HG03135 (cell line): ENCODE results near the gene SUGCT.
"Not testable (repeated sequence)": the region's sequence is repeated elsewhere in the genome, so short reads cannot be mapped to it uniquely, and the experiment has no call there.

Source experiments
- ATAC-seq: cut with Tn5 transposase; IDR thresholded peaks from one replicate; pipeline ENCODE4 v1.9.1; 2021; ENCODE audit warnings: mild to moderate bottlenecking, moderate library complexity; ENCODE audit not compliant: unreplicated experiment

The SUGCT gene

DNA sequence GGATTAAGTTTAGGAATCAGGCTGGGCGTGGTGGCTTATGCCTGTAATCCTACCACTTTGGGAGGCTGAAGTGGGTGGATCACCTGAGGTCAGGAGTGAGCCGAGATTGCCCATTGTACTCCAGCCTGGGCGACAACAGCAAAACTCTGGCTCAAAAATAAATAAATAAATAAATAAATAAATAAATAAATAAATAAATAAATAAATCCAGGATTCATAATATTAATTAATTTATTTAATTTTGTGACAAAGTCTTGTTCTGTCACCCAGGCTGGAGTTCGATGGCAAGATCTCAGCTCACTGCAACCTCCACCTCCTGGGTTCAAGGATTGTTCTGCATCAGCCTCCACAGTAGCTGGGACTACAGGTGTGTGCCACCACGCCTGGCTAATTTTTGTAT, 4.2 kb downstream of the SUGCT start:
- no peak for ATAC-seq

DNA sequence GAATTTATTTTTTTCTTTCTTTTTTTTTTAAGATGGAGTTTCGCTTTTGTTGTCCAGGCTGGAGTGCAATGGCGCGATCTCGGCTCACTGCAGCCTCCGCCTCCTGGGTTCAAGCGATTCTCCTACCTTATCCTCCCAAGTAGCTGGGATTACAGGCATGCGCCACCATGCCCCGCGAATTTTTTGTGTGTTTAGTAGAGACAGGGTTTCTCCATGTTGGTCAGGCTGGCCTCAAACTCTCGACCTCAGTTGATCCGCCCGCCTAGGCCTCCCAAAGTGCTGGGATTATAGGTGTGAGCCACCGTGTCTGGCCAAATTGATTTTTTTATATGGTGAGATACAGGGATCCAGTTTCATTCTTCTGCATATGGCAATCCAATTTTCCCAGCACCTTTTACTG, 5.1 kb downstream of the SUGCT start:
- ATAC-seq, result not testable (repeated sequence)

DNA sequence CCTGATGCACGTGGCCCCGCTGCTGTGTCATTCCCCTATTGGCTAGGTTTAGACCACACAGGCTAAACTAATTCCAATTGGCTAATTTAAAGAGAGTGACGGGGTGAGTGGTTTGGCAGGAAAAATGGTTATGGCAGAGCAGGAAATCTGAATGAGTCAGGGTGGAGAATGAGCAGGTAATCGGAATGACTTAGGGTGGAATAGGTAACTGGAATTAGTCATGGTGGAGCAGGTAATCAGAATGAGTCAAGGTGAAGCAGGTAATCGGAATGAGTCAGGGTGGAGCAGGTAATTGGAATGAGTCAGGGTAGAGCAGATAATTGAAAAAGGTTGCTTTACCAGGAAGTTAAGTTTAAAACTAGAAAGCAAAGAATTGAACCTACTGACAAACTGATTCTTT, 7.1 kb downstream of the SUGCT start:
- ATAC-seq, result not testable (repeated sequence)

DNA sequence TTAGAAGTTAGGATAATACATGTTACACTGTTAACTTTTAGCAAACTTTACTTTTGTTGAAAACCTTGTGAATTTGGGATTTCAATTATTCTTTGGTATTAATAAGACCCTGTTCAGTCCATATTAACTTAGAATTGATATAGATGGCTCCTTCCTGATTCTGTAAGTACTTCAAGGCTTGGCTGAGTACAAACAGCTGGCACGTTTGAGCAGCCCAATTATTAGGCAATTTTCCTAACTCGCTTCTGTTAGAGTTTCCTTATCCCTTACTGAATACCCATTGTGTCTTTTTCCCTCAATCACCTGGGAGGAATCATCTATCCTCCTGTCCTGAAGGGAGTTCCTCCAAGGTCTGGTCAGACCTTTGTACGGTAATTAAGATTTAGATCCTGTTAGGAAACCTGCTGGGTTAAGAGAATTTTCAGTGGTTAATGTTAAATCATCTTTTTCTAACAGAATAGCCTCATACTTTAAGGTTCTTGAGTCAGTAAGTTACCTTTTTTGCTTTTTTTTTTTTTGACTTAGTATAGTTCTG, 10.9 kb downstream of the SUGCT start:
- not testable (repeated sequence) for ATAC-seq

DNA sequence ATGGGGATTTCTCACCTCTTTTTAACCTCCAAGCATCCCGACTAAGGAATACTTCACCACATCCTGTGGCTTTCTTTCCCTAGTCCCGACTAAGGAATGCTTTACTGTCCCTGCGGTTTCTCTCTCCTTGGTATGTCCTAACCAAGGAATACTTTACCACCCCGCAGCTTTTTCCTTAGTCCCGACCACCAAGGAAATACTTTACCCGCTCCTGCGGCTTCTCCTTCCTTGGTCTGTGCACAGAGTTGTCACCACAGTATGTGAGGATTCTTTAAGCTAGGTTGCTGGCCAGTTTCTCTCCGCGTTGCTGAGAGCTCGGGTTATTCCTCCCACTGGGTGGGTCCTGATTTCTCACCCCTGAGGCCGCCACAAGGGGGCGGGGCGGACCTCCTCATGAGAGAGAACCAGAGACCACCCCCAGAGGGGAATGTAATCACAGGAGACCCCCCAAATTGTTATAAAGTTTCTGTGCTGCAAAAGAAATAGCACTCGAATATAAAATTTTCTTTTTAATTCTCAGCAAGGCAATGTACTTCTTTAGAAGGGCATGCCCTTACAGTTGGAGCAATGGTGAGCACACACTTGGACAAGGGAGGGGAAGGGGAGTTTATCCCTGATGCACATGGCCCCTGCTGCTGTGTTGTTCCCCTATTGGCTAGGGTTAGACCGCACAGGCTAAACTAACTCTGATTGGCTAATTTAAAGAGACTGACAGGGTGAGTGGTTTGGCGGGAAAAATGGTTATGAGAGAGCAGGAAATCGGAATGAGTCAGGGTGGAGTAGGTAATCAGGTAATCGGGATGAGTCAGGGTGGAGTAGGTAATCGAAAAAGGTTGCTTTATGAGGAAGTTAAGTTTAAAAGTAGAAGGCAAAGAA, 12.8 kb downstream of the SUGCT start:
- no peak for ATAC-seq

DNA sequence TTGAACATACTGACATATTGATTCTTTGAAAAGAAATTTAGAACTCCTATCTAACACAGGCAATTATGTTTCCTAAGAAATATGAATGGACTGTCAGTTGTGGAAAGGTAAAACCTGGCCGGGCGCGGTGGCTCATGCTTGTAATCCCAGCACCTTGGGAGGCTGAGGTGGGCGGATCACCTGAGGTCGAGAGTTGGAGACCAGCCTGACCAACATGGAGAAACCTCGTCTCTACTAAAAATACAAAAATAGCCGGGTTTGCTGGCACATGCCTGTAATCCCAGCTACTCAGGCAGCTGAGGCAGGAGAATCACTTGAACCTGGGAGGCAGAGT, 13.4 kb downstream of the SUGCT start:
- not testable (repeated sequence) for ATAC-seq

DNA sequence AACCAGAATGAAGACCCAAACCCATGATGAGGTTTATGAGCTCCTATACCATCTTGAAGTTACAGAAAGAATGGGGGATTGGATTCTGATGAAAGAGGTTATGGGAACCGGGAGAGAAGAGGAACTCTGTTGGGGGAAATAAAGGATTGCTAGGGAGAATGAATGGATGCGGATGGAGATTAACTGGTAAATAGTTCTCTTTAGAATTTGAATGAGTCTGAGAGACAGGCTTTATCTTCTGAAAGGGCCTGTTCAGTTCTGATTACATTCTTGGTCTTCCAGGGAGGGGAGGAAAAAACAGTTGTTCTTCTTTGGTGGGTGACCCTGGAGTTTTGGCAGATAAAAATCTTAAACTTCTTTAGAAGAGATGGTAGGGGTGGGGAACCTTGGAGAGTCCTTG, 13.9 kb downstream of the SUGCT start:
- ATAC-seq, result no peak

DNA sequence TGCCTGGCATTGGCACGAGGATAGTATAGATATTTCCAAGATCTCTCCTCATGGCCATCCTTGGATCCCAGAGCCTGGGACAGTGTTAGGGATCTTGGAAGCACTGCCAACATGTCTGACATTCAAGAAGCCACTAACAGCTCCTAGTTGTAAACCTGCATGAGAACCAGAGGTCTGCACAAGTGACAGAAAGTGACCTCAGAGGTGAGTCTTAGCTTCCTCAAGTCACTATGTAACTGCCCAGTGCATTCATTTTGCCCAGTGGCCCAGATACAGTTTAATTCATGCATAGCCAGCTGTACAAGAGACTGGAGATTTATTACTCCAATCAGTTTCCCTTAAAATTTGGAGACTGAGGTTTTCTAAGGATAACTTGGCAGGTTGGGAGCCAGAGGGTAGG, 16.7 kb downstream of the SUGCT start:
- ATAC-seq, result no peak

DNA sequence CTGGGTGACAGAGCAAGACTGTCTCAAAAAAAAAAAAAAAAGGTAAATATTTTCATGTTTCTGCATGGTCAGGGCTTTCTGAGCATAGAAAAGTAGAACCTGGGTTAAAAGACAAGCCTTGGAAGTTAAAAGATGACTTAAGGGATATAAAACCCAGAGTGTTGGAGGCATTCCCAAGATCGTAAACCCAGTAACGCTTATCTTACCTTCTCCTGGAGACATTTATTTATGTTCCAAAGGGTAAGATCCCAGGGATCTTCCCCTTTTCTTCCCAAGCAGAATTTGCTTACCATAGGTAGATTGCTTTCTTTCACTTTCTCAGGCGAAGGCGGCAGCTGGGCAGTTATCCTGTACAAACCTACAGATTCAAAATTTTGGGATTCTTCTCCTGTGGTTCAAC, 22.2 kb downstream of the SUGCT start:
- ATAC-seq, result no peak

DNA sequence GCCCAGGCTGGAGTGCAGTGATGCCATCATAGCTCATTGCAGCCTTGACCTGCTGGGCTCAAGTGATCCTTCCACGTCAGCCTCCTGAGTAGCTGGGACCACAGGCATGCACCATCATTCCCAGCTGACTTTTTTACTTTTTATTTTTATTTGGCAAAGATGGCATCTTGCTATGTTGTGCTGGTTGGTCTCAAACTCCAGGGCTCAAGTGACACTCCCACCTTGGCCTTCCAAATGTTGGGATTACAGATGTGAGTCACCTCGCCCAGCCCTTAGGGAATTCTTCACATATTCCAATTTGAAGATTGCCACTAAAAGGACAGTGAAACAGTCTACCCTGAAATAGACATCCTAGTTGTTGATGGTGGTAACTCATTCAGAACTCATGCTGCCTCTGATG, 27.7 kb downstream of the SUGCT start:
- no peak for ATAC-seq

DNA sequence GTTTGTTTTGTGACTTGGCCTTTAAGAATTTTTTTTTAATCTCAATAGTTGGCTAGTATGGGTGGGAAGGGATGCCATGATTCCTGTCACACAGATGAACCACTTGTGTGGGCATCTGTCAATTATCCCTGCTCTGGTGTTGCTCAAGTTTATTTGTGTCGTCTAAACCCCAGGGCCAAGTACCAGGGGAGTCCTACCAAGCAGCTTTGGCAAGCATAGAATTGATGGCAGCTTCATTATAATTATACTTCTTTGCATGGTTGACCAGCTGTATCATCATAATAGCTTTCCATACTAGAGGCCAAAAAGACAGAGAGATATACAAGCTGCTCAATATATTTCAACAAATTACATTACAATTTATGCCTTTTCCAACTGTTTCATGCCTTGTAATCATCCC, 30.4 kb downstream of the SUGCT start:
- ATAC-seq, result no peak

DNA sequence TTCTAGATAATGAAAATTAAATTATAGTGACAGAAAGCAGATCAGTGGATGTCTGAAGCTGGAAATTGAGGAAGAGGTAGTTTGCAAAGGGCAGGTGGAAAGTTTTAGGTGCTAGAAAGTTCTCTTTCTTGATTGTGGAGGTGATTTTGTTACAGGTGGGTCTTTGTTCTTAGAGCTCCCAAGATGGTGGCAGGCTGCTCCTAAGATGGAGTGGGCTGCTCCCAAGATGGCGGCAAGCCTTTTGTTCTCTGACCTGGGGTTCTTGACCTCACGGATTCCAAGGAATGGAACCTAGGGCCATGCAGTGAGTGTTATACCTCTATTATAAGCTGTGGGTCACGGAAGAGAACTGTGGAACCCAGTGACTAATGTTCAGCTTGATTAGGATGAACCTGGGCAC, 32.5 kb downstream of the SUGCT start:
- ATAC-seq, result no peak

DNA sequence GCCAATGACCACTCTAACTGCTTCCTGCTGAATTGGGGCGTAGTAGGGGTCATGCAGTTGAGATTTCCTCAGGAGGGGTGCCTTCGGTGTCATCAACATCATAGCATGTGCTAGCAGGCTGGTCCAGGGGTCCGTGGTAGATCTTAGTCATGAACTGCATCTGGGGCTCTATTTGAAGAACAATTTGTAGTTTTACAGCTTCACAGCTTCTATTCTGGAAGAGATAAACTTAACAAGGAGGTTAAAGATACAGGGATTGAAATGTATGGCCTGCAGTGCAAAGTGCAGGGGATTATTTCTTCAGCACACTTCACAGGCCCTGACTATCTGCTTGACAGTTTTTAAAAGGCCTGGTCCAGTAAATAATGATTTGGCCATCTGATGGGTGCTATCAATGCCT, 33.5 kb downstream of the SUGCT start:
- not testable (repeated sequence) for ATAC-seq

DNA sequence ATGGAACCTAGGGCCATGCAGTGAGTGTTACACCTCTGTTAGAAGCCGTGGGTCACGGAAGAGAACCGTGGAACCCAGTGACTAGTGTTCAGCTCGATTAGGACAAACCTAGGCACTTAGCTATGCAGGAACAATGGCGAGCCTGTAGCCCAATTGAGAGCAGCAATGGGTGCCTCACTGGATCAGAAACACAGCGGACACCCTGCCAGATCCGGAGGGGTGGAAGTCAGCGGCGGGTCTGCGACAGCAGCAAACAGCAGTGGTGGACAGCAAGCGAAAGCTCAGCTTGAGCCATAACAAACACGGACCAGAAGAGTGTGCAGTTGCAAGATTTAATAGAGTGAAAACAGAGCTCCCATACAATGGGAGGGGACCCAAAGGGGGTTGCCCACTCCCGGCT, 38.3 kb downstream of the SUGCT start:
- ATAC-seq, result not testable (repeated sequence)

DNA sequence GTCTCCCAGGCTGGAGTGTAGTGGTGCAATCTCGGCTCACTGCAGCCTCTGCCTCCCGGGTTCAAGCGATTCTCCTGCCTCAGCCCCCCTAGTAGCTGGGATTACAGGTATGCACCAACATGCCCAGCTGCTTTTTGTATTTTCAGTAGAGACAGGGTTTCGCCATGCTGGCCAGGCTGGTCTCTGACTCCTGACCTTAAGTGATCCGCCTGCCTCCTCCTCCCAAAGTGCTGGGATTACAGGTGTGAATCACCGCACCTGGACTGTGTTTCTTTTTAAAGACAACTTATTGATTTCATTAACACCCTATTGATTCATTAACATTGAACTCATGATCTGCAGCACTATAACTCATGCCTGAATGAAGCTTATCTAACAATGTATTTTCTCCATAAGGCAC, 40.5 kb downstream of the SUGCT start:
- not testable (repeated sequence) for ATAC-seq

DNA sequence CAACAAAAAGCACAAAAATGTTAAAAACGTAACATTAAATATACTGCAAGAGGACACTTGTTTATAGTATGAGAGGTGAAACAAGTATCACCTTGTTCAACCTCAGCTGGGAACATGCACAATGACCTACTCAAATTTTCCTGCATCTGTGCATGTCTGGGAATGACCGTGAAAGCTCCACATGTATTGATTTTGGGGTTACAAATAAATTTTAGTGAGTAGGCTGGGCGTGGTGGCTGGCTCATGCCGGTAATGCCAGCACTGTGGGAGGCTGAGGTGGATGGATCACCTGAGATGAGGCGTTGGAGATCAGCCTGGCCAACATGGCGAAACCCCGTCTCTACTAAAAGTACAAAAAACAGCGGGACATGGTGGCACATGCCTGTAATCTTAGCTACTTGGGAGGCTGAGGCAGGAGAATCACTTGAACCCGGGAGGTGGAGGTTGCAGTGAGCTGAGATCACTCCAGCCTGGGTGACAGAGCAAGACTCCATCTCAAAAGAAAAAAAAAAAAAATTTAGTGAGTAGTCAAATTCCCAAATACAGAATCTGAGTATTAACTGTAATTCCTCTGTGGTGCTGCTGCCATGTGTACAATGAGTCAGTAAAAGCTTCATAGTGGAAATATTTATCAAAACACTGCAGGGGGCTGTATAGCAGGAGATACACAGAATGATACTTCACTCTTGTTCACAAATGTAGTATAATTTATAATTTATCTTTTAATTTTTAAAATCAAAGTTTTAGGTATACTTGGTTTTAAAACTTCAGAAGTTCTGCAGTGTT, 41.1 kb downstream of the SUGCT start:
- ATAC-seq, result no peak

DNA sequence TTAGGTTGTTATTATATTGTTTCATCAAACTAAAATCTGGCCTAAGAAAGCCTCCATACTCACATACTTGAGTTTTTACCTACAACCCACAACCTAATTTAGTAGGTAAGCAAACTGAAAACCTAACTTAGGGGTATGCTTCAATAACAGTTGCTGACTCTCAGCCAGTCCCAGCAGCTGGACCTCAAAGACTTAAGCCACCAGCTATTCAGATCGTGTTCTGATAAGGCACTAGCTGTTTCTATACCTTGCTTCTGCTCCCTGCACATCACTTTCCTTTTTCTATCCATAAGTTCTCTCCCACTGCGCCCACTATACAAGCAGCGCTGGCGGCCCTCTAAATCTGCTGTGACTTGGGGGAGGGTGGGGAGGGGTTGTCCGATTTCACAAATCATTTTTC, 42.3 kb downstream of the SUGCT start:
- ATAC-seq, result no peak

DNA sequence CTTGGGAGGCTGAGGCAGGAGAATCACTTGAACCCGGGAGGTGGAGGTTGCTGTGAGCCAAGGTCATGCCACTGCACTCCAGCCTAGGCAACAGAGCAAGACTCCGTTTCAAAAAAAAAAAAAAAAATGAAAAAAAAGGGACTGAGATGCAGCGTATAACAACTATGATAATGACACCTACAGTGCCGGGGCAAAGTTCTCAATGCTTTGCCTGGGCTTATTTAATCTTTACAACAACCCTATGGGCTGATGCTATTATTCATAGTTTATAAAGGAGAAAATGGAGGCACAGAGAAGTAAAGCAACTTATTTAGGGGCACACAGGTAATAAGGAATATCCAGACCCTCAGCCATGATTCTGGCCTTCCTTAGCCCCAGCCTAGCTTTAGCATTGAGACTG, 47.6 kb downstream of the SUGCT start:
- ATAC-seq, result no peak

DNA sequence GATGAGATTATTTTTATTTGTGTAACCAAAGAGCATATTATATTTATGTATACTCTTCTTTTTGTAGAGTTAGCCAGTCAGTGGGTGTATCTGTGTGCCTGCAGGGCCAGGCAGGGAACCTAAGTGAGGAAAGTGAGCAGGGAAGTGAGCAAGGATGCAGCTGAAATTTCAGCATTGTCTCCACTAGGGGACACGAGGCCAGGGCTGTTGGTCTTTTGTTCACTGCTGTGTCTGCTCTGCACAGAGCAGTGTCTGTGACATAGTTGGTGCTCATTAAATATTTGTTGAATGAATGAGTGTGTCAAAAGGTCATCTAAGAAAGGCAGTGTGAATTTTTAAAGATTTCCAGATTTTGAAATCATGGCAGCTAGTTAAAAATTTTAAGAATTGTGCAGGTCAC, 51.8 kb downstream of the SUGCT start:
- no peak for ATAC-seq

DNA sequence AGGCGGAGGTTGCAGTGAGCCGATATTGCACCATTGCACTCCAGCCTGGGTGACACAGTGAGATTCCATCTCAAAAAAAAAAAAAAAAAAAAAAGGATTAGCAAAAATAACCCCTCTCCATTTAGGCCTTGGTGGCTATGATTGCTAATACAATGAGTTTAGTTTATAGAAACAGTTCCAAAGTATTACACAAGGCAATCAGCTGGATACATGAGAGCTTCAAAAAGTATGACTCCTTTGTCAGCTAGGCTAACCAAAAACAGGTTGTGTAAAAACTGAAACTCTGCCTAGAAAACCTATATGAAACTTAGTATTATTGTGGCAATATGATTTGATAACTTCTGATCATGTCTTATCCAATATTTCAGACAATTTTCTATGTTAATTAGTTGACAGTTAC, 57.2 kb downstream of the SUGCT start:
- no peak for ATAC-seq

DNA sequence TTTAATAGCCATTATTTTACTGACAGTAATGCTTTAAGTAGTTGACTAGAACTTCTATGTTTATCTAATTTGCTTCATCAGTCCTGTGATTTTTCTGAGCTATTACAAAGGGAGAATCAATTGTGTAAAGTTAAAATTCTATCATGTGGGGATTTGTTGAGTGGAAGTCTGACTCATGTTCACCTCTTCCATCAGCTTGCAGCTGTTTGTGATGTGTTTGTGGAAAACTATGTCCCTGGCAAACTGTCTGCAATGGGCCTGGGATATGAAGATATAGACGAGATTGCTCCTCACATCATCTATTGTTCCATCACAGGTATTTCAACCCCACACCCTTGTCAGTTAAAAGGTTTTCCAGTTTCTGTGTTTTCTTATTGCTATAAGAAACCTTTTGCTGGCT, 59.9 kb downstream of the SUGCT start:
- no peak for ATAC-seq

DNA sequence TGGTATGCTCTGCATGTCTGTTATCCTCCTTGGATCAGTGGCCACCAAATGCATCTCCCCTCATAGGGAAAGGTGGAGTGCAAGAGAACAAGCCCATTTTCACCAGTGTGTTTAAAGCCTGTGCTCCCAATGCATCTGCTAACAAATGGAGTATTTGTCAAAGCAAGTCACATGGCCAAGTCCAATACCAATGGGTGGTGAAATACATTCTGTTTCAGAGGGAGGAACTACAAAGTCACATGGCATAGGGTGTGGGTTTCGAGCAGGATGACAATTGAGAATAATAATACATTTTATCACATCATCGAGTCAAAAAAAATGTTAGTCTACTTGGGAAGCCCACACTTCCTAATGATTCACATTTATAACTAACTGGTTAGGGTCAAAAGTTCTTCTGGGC, 62.7 kb downstream of the SUGCT start:
- no peak for ATAC-seq
